Bronchial epithelial cell (primary cell): ENCODE results near the gene DAPK2. TPM values are rescaled to one million over a fixed set of nuclear protein-coding genes. Genes with fewer than 3 reads are reported as not detected.

Source experiments
- DNase-seq: peaks from one replicate; pipeline ENCODE4 v3.0.0-alpha.2; 2010; ENCODE audit warnings: low read depth
- FAIRE-seq: peaks from 2 replicates; lab custom pipeline; 2011; peaks lifted over from hg19 to GRCh38; lab: Jason Lieb, UNC
- H3K27me3 ChIP-seq: 2 replicates; pipeline ENCODE4 v1.5.1; 2011; ENCODE audit warnings: low read length; ENCODE audit not compliant: control insufficient read depth, insufficient read depth
- H3K36me3 ChIP-seq: 2 replicates; pipeline ENCODE4 v1.5.1; 2011; ENCODE audit warnings: low read length; ENCODE audit not compliant: control insufficient read depth, insufficient read depth
- H3K4me3 ChIP-seq: 2 replicates; pipeline ENCODE4 v1.5.1; 2011; ENCODE audit warnings: mild to moderate bottlenecking, low read depth, low read length, control low read depth
- total RNA-seq: library from RNA; depleted of rRNA; stranded (reverse); fragments of >200 nt; gene quantifications from 2 replicates; pipeline ENCODE4 v1.2.1, GENCODE V29; 2014
- TF ChIP-seq, protein P1 (sequence below): IDR thresholded peaks from 2 replicates; pipeline ENCODE4 v1.5.1; 2011; ENCODE audit warnings: mild to moderate bottlenecking, moderate library complexity, low read length, control low read depth, inconsistent platforms; ENCODE audit not compliant: insufficient read depth, severe bottlenecking

Gene DAPK2
- total RNA-seq, 1 donor from 2014 or later: 0.53 TPM

DNA sequence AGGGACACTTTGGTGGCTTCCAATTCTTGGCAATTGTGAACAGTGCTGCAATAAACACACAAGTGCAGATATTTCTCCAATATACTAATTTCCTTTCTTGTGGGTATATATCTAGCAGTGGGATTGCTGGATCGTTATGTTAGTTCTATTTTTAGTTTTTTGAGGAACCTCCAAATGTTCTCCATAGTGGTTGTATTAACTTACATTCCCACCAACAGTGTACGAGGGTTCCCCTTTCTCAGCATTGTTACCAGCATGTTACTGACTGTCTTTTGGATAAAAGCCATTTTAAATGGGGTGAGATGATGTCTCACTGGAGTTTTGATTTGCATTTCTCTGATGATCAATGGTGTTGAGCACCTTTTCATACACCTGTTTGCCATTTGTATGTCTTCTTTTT is 92.8 kb downstream of the DAPK2 start:
- no peaks in the 10 kb centered on the region for H3K27me3 ChIP-seq
- no peak for FAIRE-seq
- no peaks in the 10 kb centered on the region for H3K36me3 ChIP-seq
- TF ChIP-seq, protein P1, sequence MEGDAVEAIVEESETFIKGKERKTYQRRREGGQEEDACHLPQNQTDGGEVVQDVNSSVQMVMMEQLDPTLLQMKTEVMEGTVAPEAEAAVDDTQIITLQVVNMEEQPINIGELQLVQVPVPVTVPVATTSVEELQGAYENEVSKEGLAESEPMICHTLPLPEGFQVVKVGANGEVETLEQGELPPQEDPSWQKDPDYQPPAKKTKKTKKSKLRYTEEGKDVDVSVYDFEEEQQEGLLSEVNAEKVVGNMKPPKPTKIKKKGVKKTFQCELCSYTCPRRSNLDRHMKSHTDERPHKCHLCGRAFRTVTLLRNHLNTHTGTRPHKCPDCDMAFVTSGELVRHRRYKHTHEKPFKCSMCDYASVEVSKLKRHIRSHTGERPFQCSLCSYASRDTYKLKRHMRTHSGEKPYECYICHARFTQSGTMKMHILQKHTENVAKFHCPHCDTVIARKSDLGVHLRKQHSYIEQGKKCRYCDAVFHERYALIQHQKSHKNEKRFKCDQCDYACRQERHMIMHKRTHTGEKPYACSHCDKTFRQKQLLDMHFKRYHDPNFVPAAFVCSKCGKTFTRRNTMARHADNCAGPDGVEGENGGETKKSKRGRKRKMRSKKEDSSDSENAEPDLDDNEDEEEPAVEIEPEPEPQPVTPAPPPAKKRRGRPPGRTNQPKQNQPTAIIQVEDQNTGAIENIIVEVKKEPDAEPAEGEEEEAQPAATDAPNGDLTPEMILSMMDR: no peak
- no peak overlapping the region for H3K4me3 ChIP-seq
- DNase-seq: no peak

DNA sequence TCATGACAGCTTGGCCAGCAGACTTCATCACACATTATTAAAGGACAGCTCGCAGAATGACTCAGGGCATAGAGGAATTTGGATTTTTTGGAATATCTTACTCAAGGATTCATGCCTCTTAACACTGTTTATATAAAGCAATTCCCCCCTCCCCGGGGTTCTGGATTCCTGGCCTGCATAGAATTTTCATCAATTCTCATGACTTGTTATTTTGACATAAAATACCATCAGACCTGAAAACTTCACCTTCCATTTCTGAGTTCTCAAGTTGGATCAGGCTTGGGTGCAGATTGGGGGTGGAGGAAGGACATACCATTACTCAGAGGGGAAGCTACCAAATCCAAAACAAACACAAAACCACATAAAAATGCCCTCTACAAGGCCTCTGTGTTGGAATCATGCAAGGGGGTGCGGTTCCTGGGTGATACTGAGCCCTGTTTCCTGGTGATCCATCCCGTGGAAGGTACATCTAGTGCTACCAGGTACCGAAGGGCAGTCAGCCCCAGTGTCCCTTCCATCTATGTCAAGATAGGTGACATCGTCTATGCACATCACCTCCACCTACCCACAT is 95.3 kb downstream of the DAPK2 start:
- no peak for FAIRE-seq
- H3K27me3 ChIP-seq: no peaks in the 10 kb centered on the region
- TF ChIP-seq, protein P1: no peak
- H3K36me3 ChIP-seq: no peaks in the 10 kb centered on the region
- no peak overlapping the region for H3K4me3 ChIP-seq
- DNase-seq: peak; percentile 77

DNA sequence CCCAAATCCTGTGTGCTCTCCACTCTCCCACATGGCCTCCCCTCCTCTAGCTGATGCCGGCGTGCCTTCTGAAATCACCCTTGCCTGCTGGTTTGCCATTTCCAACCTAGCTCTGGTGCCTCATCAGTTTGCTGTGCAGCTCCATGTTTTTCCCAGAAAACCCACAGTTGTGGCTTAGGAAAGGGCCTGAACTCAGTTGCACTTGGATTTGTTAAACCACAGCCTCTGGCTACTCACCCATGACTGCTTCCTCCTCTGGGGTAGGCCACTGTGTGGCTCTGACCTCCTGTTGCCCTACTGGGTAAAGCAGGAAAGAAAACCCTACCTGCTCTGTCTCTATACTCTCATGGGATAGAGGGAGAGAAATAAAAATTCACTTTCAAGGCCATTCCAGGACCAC is 97.3 kb downstream of the DAPK2 start:
- DNase-seq (no peak), FAIRE-seq (no peak)
- H3K36me3 ChIP-seq: no peaks in the 10 kb centered on the region
- TF ChIP-seq, protein P1: no peak
- no peaks in the 10 kb centered on the region for H3K27me3 ChIP-seq
- H3K4me3 ChIP-seq: no peak overlapping the region

DNA sequence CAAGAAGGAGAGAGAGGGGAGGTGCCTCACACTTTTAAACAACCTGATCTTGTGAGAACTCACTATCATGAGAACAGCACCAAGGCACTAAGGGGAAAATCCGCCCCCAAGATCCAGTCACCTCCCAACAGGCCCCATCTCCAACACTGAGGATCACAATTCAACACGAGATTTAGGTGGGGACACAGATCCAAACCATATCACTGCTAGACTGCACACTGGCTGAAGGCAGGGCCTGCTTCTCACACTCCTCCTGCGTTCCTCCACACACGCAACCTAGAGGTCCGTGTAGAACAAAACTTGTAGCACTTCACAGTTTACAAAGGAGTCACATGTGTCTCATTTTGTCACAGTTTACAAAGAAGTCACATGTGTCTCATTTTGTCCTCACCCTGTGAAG is 97.8 kb downstream of the DAPK2 start:
- no peak for DNase-seq
- Histone ChIP-seq H3K36me3 (no peaks in the 10 kb centered on the region), H3K27me3 (no peaks in the 10 kb centered on the region), H3K4me3 (no peak overlapping the region)
- TF ChIP-seq, protein P1: no peak
- no peak for FAIRE-seq

DNA sequence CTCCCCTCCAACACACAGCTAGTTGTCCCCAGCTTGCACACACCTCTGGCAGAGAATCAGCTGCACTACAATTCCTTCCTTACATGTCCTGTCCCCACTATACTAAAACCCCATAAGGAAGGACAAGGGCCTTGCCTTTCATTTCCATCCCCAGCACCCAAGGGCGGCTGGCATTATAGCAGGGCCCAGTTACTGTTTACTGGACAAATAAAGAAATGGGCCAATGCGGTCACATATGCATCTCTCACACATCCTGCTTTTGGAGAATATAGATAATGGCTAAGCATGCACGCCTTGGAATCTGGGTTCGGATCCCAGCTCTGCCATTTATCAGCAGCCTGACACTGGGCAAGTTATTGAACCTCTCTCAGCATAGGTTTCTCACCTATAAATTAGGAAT is 99.1 kb downstream of the DAPK2 start:
- Histone ChIP-seq H3K36me3 (no peaks in the 10 kb centered on the region), H3K4me3 (no peak overlapping the region), H3K27me3 (no peaks in the 10 kb centered on the region)
- FAIRE-seq: no peak
- DNase-seq: no peak
- TF ChIP-seq, protein P1: no peak

DNA sequence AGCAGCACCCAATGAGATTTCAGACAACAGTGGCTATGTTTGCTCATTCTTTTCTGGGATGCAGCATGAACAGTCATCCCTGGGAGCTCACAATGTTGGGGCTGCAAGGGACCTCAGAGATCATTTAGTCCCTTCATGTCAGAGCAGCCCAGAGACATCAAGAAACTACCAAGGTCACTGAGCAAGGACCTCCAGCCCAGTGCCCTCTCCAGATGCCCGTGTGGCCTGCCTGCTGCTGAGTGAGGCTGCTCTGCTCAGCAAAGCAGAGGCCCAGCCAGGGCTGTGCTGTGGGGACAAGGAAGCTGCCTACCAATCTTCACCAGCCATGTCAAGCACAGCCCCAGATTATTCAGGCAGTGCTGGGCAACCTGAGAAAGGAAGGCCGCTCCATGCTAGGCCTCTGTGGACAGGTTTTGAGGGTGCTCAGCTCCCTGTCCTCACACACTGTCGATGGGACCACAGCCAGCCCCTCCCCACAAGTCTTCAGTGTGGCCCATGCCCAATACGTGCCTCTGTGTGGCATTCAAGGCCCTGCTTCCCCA is 99.7 kb downstream of the DAPK2 start:
- peak; percentile 11 for DNase-seq

More for the DNA sequence above, 99.7 kb downstream of the DAPK2 start:
- Histone ChIP-seq H3K4me3 (no peak overlapping the region), H3K27me3 (no peaks in the 10 kb centered on the region), H3K36me3 (no peaks in the 10 kb centered on the region)
- FAIRE-seq: no peak
- TF ChIP-seq, protein P1: no peak
